GM23248 (cell line): ENCODE data around the gene ZNF441. TPM values are rescaled to one million over a fixed set of nuclear protein-coding genes. Genes with fewer than 3 reads are reported as not detected.
A peak's percentile ranks its signal among the peaks of the same experiment; 100 is the strongest.

Experiments
- DNase-seq: peaks from one replicate; pipeline ENCODE4 v3.0.0-alpha.2; 2015
- H2AFZ ChIP-seq: fragments of 200-600 bp; sonication (generic); 2 replicates; pipeline ENCODE4 v1.6.1; 2016; ENCODE audit warnings: antibody characterized with exemption
- H3F3A ChIP-seq: fragments of 200-600 bp; sonication (generic); 2 replicates; pipeline ENCODE4 v1.6.1; 2016; ENCODE audit warnings: mild to moderate bottlenecking, antibody characterized with exemption, mixed run types; ENCODE audit not compliant: insufficient read depth
- H3K27ac ChIP-seq: fragments of 200-600 bp; sonication (generic); 2 replicates; pipeline ENCODE4 v1.5.1; 2016; ENCODE audit warnings: mild to moderate bottlenecking
- H3K27me3 ChIP-seq: fragments of 200-600 bp; sonication (generic); replicated peaks from 2 replicates; pipeline ENCODE4 v1.6.1; 2016; ENCODE audit warnings: mild to moderate bottlenecking; ENCODE audit not compliant: insufficient read depth
- H3K36me3 ChIP-seq: fragments of 200-600 bp; sonication (generic); 2 replicates; pipeline ENCODE4 v1.6.1; 2016; ENCODE audit warnings: low read depth, mild to moderate bottlenecking
- H3K4me1 ChIP-seq: fragments of 200-600 bp; sonication (generic); 2 replicates; pipeline ENCODE4 v1.6.1; 2016; ENCODE audit warnings: mild to moderate bottlenecking; ENCODE audit not compliant: insufficient read depth
- H3K4me2 ChIP-seq: fragments of 200-600 bp; sonication (generic); one replicate; pipeline ENCODE4 v1.6.1; 2016; ENCODE audit warnings: mild to moderate bottlenecking; ENCODE audit not compliant: unreplicated experiment
- H3K4me3 ChIP-seq: fragments of 200-600 bp; sonication (generic); 2 replicates; pipeline ENCODE4 v1.5.1; 2016; ENCODE audit warnings: mild to moderate bottlenecking
- H3K79me2 ChIP-seq: fragments of 200-600 bp; sonication (generic); 2 replicates; pipeline ENCODE4 v1.6.1; 2016; ENCODE audit warnings: mild to moderate bottlenecking; ENCODE audit not compliant: insufficient read depth
- H3K9ac ChIP-seq: fragments of 200-600 bp; sonication (generic); 2 replicates; pipeline ENCODE4 v1.6.1; 2016; ENCODE audit warnings: mild to moderate bottlenecking
- H3K9me2 ChIP-seq: fragments of 200-600 bp; sonication (generic); 2 replicates; pipeline ENCODE4 v1.6.1; 2016; ENCODE audit warnings: mixed run types, mild to moderate bottlenecking, moderate library complexity; ENCODE audit not compliant: insufficient read depth
- H3K9me3 ChIP-seq: fragments of 200-600 bp; sonication (generic); one replicate; pipeline ENCODE4 v1.6.1; 2017; ENCODE audit warnings: low read depth
- H4K20me1 ChIP-seq: fragments of 200-600 bp; sonication (generic); 2 replicates; pipeline ENCODE4 v1.6.0; 2016; ENCODE audit not compliant: insufficient read depth
- EZH2 ChIP-seq: fragments of 200-600 bp; sonication (generic); IDR thresholded peaks from 2 replicates; pipeline ENCODE4 v1.6.1; 2018; ENCODE audit warnings: antibody characterized with exemption, mild to moderate bottlenecking; ENCODE audit not compliant: insufficient read depth, poor library complexity, severe bottlenecking
- EZH2phosphoT487 ChIP-seq: fragments of 200-600 bp; sonication (generic); IDR thresholded peaks from 2 replicates; pipeline ENCODE4 v1.6.1; 2018; ENCODE audit warnings: antibody characterized with exemption, moderate library complexity, mild to moderate bottlenecking, low read depth; ENCODE audit not compliant: insufficient read depth
- WGBS, 2 experiments: methylation state at CpG; one replicate each; pipeline ENCODE4 v1.1.6; 2015 to 2017; ENCODE audit warnings: low lambda C conversion rate in 2 of 2, low coverage in 1 of 2; ENCODE audit errors: missing lambda C conversion rate in 2 of 2; 5-methylcytosine and 5-hydroxymethylcytosine counted together
- in situ Hi-C: fragments of 300-500 bp; cut with MboI; formaldehyde crosslinking; loops from 2 replicates; pipeline ENCODE4 v1.15.0; 2020
- polyA plus RNA-seq: library from polyadenylated mRNA; unstranded; fragments of >200 nt; fragmentation: Nextera tagmentation; extraction: Ambion mirVana; gene quantifications from 2 replicates; pipeline ENCODE4 v1.2.1, GENCODE V29; 2016
- total RNA-seq: library from RNA; depleted of rRNA; stranded (reverse); fragments of >200 nt; shearing (Covaris generic); gene quantifications from 2 replicates; pipeline ENCODE4 v1.2.3, GENCODE V29; 2014

The ZNF441 gene
- total and polyA plus RNA-seq, 2 experiments from 2014 or later = 3.6 to 6.5 TPM

- Histone ChIP-seq H3F3A (peaks cover 16% of the 10 kb centered on the region; the same call in 1 of the 2 replicates), H3K9ac (no peak overlapping the region), H3K9me2 (no peaks in the 10 kb centered on the region), H3K4me3 (no peak overlapping the region), H3K4me2 (no peak overlapping the region), H4K20me1 (no peaks in the 10 kb centered on the region), H3K36me3 (no peaks in the 10 kb centered on the region), H3K27me3 (no peaks in the 10 kb centered on the region), H3K79me2 (peaks cover 64% of the 10 kb centered on the region), H3K9me3 (no peaks in the 10 kb centered on the region), H2AFZ (no peak overlapping the region), H3K4me1 (peaks cover 21% of the 10 kb centered on the region), H3K27ac (no peak overlapping the region)
- TF ChIP-seq EZH2phosphoT487 (no peak), EZH2 (no peak)
- in situ Hi-C loops = no loop called here
- WGBS, 2 experiments = 95 to 100% methylated on average over 1 of the region's 1 CpG
- peak; percentile 3 for DNase-seq
These were observed 31.4 kb upstream of the ZNF441 start for GRCh38 chr19:11735375-11735774.

- Histone ChIP-seq H2AFZ (no peak overlapping the region), H3K27me3 (no peaks in the 10 kb centered on the region), H3K27ac (peak overlapping the region; percentile 35), H3K9me3 (no peaks in the 10 kb centered on the region), H4K20me1 (no peaks in the 10 kb centered on the region), H3K79me2 (peaks cover 51% of the 10 kb centered on the region), H3F3A (peaks cover 16% of the 10 kb centered on the region; the same call in 1 of the 2 replicates), H3K36me3 (no peaks in the 10 kb centered on the region), H3K4me1 (peaks cover 21% of the 10 kb centered on the region), H3K9ac (no peak overlapping the region), H3K9me2 (no peaks in the 10 kb centered on the region), H3K4me3 (peak overlapping the region; percentile 82; the same call in 1 of the 2 replicates), H3K4me2 (peak overlapping the region; percentile 54)
- in situ Hi-C loops = no loop called here
- peak; percentile 81 for DNase-seq
- WGBS, 2 experiments = 6 to 17% methylated on average over 2 of the region's 2 CpGs
- TF ChIP-seq EZH2 = no peak
These were observed 30.1 kb upstream of the ZNF441 start for GRCh38 chr19:11736696-11737095.

GRCh38 chr19:11737964-11738745 is 28.6 kb upstream of the ZNF441 start:
- H3F3A ChIP-seq = peaks cover 16% of the 10 kb centered on the region; the same call in 1 of the 2 replicates
- H3K9me3 ChIP-seq = no peaks in the 10 kb centered on the region
- in situ Hi-C loops = no loop called here
- H3K4me2 ChIP-seq = peak overlapping the region; percentile 84
- no peaks in the 10 kb centered on the region for H3K9me2 ChIP-seq
- H3K27ac ChIP-seq = peak overlapping the region; percentile 40; the same call in 1 of the 2 replicates
- H3K27me3 ChIP-seq = no peaks in the 10 kb centered on the region
- no peak for TF ChIP-seq EZH2
- TF ChIP-seq EZH2phosphoT487 = no peak
- H3K79me2 ChIP-seq = peaks cover 39% of the 10 kb centered on the region
- peak overlapping the region; percentile 83 for H3K9ac ChIP-seq
- peak overlapping the region; percentile 82 for H3K4me3 ChIP-seq
- H2AFZ ChIP-seq = peak overlapping the region; percentile 85
- WGBS, 2 experiments = 1 to 2% methylated on average over 39 to 50 of the region's 52 CpGs
- H3K4me1 ChIP-seq = peaks cover 21% of the 10 kb centered on the region
- DNase-seq = peak; percentile 70
- no peaks in the 10 kb centered on the region for H4K20me1 ChIP-seq
- H3K36me3 ChIP-seq = no peaks in the 10 kb centered on the region

- no peaks in the 10 kb centered on the region for H3K27me3 ChIP-seq
- peak within 1 kb of the TSS; percentile 83 for H3K9ac ChIP-seq
- peak; percentile 98 for DNase-seq
- H3K27ac ChIP-seq = peak within 1 kb of the TSS; percentile 40; the same call in 1 of the 2 replicates
- peaks cover 17% of the 10 kb centered on the region for H3K4me1 ChIP-seq
- peaks cover 31% of the 10 kb centered on the region for H3K79me2 ChIP-seq
- TF ChIP-seq EZH2phosphoT487 (no peak), EZH2 (no peak)
- no peaks in the 10 kb centered on the region for H3K9me3 ChIP-seq
- peak within 1 kb of the TSS; percentile 84 for H3K4me2 ChIP-seq
- peak within 1 kb of the TSS; percentile 82 for H3K4me3 ChIP-seq
- in situ Hi-C loops = no loop called here
- H3F3A ChIP-seq = peaks cover 16% of the 10 kb centered on the region; the same call in 1 of the 2 replicates
- WGBS, 2 experiments = 1% methylated on average over 35 of the region's 35 CpGs
- H2AFZ ChIP-seq = peak within 1 kb of the TSS; percentile 85
- no peaks in the 10 kb centered on the region for H3K36me3 ChIP-seq
- H4K20me1 ChIP-seq = no peaks in the 10 kb centered on the region
- H3K9me2 ChIP-seq = no peaks in the 10 kb centered on the region
These were observed 27.8 kb upstream of the ZNF441 start, which contains the start of gene ZNF823 for GRCh38 chr19:11738746-11739620. ZNF823 (minus strand) TSS chr19:11738946; CDS start chr19:11738819, 127 bp downstream.
